Stimulated activated naive CD4-positive, alpha-beta T cell (primary cell): Measurements from ENCODE around the gene UVRAG.
"Not testable (repeated sequence)": the region's sequence is repeated elsewhere in the genome, so short reads cannot be mapped to it uniquely, and the experiment has no call there.

Experiments used
- DNase-seq, 6 experiments: peaks; one replicate each; lab custom pipeline; 2025; lab: John Stamatoyannopoulos, UW

Gene UVRAG

DNA sequence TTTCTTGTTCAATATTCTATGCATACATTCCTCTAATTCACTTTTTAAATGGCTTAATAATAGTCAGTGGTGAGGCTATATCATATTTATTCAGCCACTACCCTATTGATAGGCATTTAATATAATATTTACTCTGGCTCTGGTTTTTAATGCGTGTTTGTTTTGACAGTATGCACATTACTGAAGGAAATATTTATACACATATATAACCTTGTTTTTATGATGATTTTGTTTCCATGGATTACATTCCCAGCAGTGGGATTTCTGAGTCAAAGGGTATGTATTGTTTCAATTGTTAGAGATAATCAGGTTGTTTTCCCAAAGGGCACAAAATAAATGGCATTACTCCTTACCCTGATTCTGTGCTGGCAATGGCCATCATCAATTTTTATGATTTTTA, 105.8 kb downstream of the UVRAG start:
- DNase-seq = no peak

DNA sequence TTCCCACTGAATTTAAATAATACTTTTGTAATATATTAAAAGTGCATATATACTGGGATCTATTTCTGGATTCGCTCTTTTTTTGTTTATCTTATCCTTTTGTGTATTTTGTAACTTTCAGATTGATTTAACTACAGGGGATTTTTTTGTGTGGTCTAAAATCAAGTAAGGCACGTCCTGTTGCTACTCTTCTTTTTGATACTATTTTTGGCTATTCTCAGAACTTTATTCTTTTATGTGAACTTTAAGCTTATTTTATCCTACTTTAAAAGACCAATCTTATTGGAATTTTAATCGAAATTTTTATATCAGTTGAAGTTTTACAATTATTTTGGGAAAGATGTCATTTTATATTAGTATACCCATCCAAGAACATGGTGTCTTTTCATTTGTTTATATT, 106.8 kb downstream of the UVRAG start:
- no peak for DNase-seq

DNA sequence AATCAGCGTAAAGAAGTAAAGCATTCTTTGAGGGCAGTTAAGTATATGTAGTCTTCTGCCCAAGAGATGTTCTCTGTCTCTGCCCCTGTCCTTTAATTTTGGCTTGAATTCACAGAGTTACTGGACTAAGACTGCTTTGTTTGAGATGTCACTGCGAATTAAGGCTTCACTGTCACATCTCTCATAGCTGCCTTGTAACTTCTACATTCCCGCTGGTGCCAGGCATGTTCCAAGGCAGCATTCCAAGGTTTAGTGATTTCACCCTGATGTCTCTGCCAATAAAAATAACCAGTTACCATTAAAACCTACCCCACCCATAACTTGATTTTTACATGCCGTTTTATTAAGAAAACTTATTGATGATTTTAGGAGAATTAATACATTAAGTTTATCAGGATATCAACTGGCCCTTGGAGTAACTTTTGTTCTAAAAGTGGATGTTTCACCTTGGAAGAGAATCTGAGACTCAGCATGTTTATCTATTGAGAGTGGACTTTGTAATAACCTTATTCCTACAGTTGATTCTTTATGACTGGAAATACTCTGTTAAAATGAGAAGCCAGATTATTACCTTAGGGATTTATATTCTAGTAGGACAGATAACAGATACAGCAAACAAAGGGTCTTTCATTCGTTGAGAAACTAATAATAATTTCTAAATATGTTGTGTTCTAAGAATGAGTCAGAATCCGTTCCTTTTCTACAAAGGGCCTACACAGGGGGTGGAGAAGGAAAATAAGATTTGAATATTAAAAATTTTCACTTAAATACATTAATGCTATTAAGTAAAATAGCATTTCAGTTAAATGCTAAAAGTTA, 110.2 kb downstream of the UVRAG start:
- DNase-seq = no peak

DNA sequence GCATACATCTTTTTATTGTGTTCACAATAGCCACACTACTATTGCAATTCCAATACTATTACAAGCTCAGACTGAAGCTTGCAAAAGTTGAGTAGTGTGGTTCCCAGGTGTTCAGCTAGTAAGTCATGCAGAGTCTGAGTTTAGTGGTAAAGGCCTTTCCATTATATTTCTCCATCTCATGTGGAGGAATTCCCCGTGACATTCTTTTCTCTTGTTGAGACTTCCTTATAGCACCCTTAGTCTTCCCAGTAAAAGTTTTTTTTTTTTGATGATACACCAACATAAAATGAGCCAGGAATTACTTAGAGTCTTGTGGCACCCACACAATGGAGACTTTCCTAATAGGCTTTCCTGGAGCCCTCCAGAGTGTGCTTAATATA, 110.8 kb downstream of the UVRAG start:
- no peak for DNase-seq

DNA sequence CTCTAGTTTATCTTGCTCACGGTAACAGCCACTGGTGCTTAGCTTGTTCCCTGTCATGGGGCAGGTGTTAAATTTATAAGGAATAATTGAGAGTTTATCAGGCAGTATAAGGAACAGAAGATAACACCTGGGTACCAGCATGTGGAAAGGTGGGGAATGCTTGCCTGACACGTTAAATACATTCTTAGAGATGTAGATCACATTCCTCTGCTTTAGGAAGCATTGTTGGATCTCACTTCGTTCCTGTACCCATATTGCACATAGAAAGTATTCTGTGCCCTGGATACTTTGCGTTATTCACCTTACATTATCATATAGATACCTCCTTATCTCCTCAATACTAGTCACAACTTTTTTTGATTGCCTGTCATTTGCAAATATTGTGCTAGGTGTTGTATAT, 114.7 kb downstream of the UVRAG start:
- no peak for DNase-seq

DNA sequence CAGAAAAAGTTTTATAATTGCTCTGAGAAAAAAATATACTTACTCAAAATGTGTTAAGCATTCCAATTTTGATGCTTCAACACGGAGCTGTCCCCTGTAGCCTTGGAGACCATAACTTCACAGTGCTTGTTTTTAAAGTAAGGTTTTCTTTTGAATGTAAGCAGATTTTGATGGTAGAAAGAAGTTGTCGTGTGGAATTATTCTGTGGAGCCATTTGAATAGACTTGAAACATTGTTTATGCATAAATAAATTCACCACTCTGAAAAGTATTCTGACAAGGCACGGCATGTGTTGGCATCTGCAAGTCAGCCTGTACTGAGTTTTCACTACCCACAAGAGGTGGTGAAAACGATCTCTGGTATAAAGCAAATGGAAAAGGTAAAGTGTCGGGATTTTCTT, 115.5 kb downstream of the UVRAG start:
- no peak for DNase-seq

DNA sequence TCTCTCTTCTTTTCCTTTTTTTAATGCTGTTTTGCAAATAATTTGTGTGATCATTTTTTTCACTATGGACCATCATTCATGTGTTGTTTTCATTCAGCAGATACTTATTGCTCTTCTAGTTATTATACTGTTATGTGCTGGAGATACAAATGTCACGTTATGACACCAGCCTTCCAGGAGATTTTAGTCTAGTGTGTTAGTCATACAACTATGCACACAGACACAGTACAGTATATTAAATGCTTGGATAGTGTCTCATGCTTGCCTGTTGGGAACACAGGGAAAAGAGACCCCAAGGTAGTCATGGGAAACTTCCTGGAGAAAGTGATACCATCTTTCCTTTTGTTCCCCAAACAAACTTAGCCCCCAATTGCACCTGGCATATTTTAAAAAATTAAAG, 116.1 kb downstream of the UVRAG start:
- DNase-seq = no peak

DNA sequence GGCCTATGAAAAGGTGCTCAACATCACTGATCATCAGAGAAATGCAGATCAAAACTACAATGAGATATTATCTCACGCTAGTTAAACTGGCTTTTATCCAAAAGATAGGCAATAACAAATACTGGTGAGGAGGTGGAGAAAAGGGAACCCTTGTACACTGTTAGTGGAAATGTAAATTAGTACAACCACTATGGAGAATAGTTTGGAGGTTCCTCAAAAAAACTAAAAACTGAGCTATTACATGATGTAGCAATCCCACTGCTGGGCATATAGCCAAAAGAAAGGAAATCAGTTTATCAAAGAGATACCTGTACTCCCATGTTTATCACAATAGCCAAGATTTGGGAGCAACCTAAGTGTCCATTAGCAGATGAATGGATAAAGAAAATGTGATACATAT, 118.7 kb downstream of the UVRAG start:
- DNase-seq = not testable (repeated sequence)

DNA sequence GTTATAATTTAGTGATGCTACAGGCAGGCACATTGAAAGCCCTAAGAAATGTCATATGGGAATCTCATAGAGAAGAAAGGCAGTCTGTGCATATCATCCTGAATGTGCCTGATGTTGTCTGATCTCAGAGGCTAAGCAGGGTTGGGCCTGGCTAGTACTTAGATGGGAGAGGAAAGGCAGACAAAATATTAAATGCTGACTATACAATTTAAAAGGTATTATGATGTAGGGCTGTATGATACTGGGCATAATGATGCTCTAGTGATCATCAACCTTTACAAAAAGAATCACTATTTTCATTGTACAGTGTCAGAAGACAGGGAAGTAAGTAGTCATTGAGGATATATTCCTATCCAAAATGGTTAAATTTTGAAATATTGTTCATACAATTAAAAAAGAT, 119.8 kb downstream of the UVRAG start:
- no peak for DNase-seq

DNA sequence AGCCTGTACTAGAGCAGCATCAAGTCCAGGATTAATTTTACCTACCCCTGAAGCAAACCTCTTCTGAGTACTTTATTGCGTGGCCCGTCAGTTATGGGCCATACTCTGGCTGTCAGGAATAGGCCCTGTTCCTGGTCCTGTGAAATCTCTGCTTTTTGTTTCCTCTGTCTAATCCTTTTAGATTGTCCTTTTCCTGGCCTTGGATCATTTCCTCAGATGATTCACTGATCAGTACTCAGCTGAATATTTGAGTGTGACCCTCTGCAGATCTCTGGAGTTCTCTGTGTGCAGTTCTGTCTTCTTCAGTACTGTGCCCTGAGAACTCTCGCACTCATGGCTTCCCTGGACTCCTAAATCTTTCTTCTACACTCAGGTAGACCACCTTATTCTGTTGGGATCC, 123.5 kb downstream of the UVRAG start:
- no peak for DNase-seq

DNA sequence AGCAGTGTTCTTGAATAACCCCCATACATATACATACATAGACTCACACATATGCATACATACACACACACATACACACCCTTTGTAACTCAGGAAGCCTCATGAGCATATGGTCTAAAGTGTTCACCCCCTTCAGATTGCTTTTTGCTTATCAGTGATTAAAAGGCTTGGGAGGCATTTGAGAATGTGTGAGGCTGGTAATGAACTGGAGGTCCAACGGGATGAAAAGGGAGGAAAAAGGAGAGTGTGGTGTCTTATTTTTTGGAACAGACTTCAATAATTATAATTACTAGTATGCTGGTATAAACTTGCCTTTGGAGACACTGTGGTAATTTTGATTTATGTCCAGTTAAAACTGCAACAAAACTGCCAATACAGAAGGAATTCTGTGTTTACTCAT, 124.5 kb downstream of the UVRAG start:
- DNase-seq = no peak

DNA sequence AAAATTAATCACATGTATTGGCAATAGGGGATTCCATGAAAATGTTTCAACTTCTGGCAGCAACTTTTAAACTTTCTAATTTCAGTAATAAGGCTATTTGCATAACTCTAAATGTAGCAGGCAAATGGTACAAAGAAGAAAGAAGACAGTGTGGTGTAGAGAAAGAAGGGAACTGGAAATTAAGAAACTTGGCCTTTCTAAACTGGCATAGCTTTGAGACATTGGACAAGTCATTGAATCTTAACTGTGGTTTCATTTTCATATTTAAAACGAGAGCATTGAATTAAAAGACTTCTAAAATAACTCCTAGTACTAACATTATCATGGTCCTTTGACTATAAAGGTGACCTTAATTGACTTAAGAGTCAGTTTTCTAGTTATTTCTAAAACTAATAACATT, 125.0 kb downstream of the UVRAG start:
- no peak for DNase-seq

DNA sequence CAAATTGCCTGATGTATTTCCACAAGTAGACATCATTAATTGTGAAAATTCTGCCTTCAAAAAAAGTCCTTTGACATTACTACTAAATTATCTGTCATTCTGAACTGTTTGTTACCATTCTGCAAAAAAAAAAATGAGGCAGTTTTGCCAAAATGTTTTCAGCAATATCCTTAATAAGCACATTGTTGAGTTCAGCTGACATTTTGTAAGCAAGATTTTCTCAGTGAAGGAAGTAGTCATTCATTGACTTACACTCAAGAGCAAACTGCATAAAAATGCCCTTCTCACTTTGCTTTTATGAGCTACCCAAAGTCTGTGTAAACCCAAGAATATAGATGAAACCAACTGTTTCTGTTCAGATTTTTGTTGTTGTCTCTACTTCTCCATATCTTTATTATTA, 125.9 kb downstream of the UVRAG start:
- DNase-seq = no peak

DNA sequence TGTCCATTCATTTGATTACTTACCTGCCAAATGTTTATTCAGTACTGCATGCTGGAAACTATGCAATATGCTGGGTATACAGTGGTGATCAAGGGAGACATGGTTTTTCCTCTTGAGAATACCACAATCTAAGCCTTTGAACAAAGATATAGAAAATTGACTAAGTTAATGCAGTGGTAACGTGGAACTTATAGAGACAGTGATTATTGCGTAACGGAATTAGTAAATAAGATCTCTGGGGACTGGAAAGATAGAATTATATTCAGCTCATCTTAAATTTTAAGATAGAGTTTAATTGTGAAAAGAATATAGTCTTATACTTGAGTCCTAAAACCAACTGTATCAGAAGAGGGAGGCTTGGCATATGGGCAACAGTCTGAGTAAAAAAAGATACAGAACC, 129.5 kb downstream of the UVRAG start:
- no peak for DNase-seq

DNA sequence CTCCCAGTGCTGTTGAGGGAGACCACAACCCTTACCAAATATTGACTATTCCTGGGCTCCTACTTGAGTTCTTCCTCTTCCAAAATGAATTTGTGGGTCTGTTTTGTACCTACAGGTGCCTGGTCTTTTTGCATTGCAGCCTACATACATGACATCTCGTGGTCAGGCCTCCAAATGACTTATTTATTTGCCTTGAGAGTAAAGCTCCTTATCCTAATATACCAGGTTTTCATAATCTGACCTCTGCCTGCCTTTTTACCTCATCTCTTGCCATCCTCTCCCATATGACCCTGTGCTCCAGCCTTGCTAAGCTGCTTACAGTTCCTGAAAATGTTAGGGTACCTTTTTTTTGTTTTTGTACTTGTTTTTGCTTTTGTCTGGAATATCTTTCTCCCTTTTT, 130.4 kb downstream of the UVRAG start:
- DNase-seq = no peak

DNA sequence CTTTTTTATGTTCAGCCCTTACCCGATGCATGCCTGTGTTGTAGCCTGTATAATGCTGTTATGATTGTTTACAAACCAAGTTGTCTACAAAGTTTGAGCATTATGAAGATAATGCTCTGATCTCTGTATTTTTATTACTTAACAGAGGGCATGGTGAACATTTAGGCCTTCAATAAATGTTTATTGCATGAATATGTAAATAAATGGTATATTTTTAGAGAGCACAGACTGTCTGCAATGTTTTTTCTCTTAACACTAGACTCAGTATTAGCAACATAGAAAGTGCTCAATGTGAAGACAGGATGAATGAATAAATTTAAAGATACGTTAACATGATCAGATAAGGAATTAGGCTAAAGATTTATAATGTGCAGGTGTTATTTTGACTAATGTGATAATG, 130.9 kb downstream of the UVRAG start:
- DNase-seq = no peak

DNA sequence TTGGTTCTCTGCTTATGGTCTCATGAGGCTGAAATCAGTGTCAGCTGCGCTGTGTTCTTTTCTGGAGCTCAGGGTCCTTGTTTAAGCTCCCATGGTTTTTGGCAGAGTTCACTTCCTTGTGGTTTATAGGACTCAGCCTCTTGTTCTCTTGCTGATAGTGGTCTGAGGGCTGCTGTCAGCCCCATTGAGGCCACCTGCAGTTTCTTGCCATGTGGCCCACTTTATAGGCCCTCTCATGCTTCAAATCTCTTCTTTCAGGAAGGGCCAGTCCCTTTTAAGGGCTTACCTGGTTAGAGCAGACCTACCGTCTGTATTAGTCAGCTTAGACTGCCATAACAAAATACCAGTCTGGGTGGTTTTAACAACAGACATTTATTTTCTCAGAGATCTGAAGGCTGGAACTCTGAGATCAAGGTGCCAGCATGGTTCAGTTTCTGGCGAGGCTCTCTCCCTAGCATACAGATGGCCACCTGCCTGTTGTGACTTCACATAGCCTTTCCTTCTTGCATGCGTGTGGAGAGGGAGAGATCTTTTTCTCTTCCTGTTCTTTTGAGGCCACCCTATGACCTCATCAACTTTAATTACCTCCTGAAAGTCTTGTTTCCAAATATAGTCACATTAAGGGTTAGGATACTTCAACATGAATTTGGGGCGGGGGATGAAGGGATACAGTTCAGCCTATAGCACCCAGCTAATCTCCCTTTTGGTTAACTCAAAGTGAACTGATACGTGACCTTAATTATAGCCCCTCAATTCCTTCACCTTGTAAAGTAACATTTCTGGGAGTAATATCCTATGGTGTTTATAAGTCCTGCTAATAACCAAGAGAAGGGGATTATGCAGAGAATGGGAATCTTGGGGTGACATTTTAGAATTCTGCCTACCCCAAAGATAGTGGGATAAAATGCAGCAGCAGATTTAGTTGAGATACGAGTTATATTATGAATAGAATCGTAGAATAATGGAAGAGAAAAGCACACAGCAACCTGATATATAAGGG, 131.8 kb downstream of the UVRAG start:
- DNase-seq = no peak

DNA sequence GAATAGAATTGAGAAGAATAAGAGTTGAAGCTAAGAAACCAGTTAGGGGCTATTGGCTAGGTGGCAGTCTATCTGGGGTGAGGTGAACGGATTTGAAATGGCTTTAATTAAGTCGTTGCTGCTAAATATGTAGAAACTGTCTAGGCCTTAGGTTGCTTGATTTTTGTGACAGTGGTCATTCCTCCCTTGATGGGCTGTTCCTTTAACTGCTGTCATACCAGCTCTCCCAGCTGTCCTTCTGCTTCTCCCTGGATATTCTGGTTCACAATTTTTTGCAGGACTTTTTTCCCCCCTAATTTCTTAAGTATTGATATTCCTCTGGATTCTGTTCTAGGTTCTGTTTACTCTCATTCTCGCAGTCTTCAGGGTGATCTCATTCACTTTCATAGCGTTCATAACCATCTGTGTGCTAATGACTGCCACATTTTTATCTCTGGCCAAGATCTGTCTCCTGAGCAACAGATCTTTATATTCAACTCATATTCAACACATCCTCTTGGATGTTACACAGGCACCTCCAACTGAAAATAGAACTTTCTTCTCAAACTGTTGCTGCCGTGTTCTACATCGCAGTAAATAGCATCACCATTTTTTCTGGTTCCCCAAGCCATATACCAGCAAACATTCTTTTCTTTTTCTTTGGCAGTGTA, 134.1 kb downstream of the UVRAG start:
- DNase-seq = no peak

DNA sequence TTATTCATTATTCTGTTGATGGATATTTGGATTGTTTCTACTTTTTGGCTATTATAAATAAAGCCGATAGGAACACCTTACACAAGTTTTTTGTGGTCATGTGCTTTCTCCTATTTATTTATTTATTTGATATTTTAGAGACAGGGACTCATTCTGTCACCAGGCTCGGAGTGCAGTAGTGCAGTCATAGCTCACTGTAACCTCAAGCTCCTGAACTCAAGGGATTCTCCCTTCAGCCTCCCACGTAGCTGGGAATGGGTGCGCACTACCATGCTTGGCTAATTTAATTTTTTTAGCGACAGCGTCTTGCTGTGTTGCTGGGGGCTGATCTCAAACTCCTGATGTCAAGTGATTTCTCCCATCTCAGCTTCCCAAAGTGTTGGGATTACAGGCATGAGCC, 135.1 kb downstream of the UVRAG start:
- no peak for DNase-seq

DNA sequence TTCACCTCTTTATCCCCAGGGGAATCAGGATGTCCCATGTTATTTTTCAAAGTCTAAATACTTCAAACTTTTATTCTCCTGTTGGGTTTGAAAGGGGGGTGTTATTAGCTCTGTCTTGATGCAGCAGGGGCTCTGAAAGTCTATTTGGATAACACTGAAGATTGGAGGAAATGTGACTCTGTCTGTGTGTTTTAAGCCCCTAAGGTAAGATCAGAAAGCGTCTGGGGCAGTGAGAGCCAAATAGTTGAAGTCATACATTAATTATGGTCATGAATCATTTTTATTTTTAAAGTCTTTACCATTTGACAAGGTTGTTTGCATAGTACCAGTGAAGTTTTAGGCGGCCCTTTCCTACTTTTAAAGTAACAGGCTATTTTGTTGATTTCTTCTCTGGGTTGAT, 139.0 kb downstream of the UVRAG start:
- DNase-seq = no peak

DNA sequence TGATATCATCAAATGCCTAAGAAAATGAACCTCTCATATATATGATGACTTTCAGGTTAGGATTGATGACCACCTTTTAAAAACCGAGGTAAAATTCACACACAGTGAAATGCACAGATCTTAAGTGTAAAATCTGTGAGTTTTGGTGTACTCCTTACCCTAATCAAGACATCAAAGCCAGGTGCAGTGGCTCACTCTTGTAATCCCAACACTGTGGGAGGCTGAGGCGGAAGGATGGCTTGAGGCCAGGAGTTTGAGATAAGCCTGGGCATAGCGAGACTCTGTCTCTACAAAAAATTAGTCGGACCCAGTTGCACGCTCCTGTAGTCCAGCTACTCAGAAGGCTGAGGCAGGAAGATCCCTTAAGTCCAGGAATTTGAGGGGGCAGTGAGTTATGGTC, 140.4 kb downstream of the UVRAG start:
- DNase-seq = no peak

DNA sequence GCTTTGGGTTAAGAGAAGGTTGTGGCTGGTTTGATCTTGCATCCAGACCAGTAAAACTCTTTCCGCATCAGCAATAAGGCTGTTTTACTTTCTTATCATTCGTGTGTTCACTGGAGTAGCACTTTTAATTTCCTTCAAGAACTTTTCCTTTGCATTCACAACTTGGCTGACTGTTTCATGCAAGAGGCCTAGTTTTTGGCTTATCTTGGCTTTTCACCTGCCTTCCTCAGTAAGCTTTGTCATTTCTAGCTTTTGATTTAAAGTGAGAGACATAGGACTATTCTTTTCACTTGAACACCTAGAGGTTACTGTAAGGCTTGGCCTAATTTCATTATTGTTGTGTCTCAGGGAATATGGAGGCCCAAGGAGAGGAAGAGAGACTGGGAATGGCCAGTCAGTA, 144.5 kb downstream of the UVRAG start:
- DNase-seq = no peak

DNA sequence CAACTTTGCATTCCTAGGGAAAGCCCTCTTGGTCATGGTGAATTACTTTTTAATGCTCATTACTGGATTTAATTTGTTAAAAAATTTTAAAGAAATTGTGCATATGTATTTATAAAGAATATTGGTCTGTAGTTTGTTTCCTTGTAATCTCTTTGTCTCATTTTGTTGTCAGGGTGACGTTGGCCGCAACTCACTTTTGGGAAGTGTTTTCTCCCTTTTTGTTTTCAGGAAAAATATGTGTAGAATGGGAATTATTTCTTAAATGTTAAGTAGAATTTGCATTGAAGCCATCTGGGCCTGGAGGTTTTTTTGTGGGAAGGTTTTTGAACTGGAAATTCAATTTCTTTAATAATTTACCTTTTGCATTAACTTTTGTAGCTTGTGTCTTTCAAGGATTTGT, 149.1 kb downstream of the UVRAG start:
- DNase-seq = no peak
